ENCODE data around the gene E2F6. TPM values are rescaled to one million over a fixed set of nuclear protein-coding genes. Genes with fewer than 3 reads are reported as not detected.

E2F6 gene
- polyA plus RNA-seq, 1 donor from 2014 or later, result 39.1 TPM

GRCh38 chr2:11465110-11465484, 864 bp downstream of the E2F6 start:
- H3K27ac ChIP-seq (ENCODE audit: low read length), result no peak overlapping the region
- H3K9me2 ChIP-seq (ENCODE audit: insufficient read depth, low read length), result no peaks in the 10 kb centered on the region
- H4K20me1 ChIP-seq (ENCODE audit: insufficient read depth), result no peaks in the 10 kb centered on the region
- no peaks in the 10 kb centered on the region for H3K9me3 ChIP-seq (ENCODE audit: low read length)
- no peaks in the 10 kb centered on the region for H3K27me3 ChIP-seq (ENCODE audit: insufficient read depth, low read depth, low read length)
- H3F3A ChIP-seq (ENCODE audit: insufficient read depth, low read length, poor library complexity, severe bottlenecking), result no peaks in the 10 kb centered on the region
- peak overlapping the region; percentile 64 for H3K9ac ChIP-seq (ENCODE audit: low read length)
- peaks cover 22% of the 10 kb centered on the region for H3K79me2 ChIP-seq (replicated peaks; ENCODE audit: insufficient read depth, low read length)
- no peak for TF ChIP-seq POLR2AphosphoS5 (IDR thresholded peaks at IDR 0.05)
- no peak for TF ChIP-seq MXI1 (conservative IDR thresholded peaks at IDR 0.05; ENCODE audit: poor library complexity, severe bottlenecking)
- TF ChIP-seq TAF1 (IDR thresholded peaks at IDR 0.05; ENCODE audit: low read depth), result no peak
- no peak for TF ChIP-seq CTCF (IDR thresholded peaks at IDR 0.05; ENCODE audit: poor library complexity, severe bottlenecking)
- no peak for TF ChIP-seq REST (IDR thresholded peaks at IDR 0.05; ENCODE audit: borderline replicate concordance)
- TF ChIP-seq EP300 (conservative IDR thresholded peaks at IDR 0.05; ENCODE audit: poor library complexity, severe bottlenecking), result no peak
- no peak for TF ChIP-seq RAD21 (conservative IDR thresholded peaks at IDR 0.05)
- TF ChIP-seq EZH2 (IDR thresholded peaks at IDR 0.05; ENCODE audit: borderline replicate concordance, insufficient read depth, low read length, poor library complexity, severe bottlenecking), result no peak
- H3K4me2 ChIP-seq (ENCODE audit: low read length), result peak overlapping the region; percentile 97
- no peak overlapping the region for H2AFZ ChIP-seq (ENCODE audit: low read depth, low read length)
- H3K4me3 ChIP-seq (ENCODE audit: low read length), result peak overlapping the region; percentile 95
- H3K36me3 ChIP-seq (ENCODE audit: insufficient read depth, low read length), result no peaks in the 10 kb centered on the region

- Histone ChIP-seq H4K20me1 (ENCODE audit: insufficient read depth) (no peaks in the 10 kb centered on the region), H3F3A (ENCODE audit: insufficient read depth, low read length, poor library complexity, severe bottlenecking) (no peaks in the 10 kb centered on the region), H3K9ac (ENCODE audit: low read length) (no peak overlapping the region), H3K36me3 (ENCODE audit: insufficient read depth, low read length) (no peaks in the 10 kb centered on the region), H2AFZ (ENCODE audit: low read depth, low read length) (no peak overlapping the region), H3K9me3 (ENCODE audit: low read length) (no peaks in the 10 kb centered on the region), H3K4me3 (ENCODE audit: low read length) (no peak overlapping the region), H3K27ac (ENCODE audit: low read length) (no peak overlapping the region), H3K27me3 (ENCODE audit: insufficient read depth, low read depth, low read length) (no peaks in the 10 kb centered on the region), H3K9me2 (ENCODE audit: insufficient read depth, low read length) (no peaks in the 10 kb centered on the region), H3K79me2 (replicated peaks; ENCODE audit: insufficient read depth, low read length) (peaks cover 28% of the 10 kb centered on the region), H3K4me2 (ENCODE audit: low read length) (no peak overlapping the region)
- TF ChIP-seq EZH2 (IDR thresholded peaks at IDR 0.05; ENCODE audit: borderline replicate concordance, insufficient read depth, low read length, poor library complexity, severe bottlenecking) (no peak), SMC3 (conservative IDR thresholded peaks at IDR 0.05; ENCODE audit: poor library complexity) (no peak), CTCF (IDR thresholded peaks at IDR 0.05; ENCODE audit: poor library complexity, severe bottlenecking) (no peak), POLR2AphosphoS5 (IDR thresholded peaks at IDR 0.05) (no peak), EP300 (conservative IDR thresholded peaks at IDR 0.05; ENCODE audit: poor library complexity, severe bottlenecking) (no peak), RAD21 (conservative IDR thresholded peaks at IDR 0.05) (no peak), REST (IDR thresholded peaks at IDR 0.05; ENCODE audit: borderline replicate concordance) (no peak), MXI1 (conservative IDR thresholded peaks at IDR 0.05; ENCODE audit: poor library complexity, severe bottlenecking) (no peak), TAF1 (IDR thresholded peaks at IDR 0.05; ENCODE audit: low read depth) (no peak)
Measured at GRCh38 chr2:11459816-11460215, 6.1 kb downstream of the E2F6 start.

Data from neural cell (in vitro differentiated cells).